Esophagus muscularis mucosa (tissue), 4 donors: ENCODE data around the gene COMMD9. TPM values are rescaled to one million over a fixed set of nuclear protein-coding genes. Genes with fewer than 3 reads are reported as not detected.

Experiments used
- DNase-seq: peaks from one replicate; pipeline ENCODE4 v3.0.0-alpha.2; 2017; ENCODE audit errors: extremely low spot score
- H3K27ac ChIP-seq, 4 donors: fragments of 200-600 bp; sonication (generic); replicated peaks in 1 of 4; 1 replicate in 3 of 4; 2 replicates in 1 of 4; pipeline ENCODE4 v1.5.1; 2016 to 2019; ENCODE audit warnings: mild to moderate bottlenecking in 1 of 4
- H3K27me3 ChIP-seq, 4 donors: fragments of 200-600 bp; sonication (generic); one replicate each; pipeline versions ENCODE4 v1.5.1 to v1.6.0; 2016 to 2019
- H3K36me3 ChIP-seq, 4 donors: fragments of 200-600 bp; sonication (generic); one replicate each; pipeline ENCODE4 v1.5.1; 2016 to 2019
- H3K4me1 ChIP-seq, 4 donors: fragments of 200-600 bp; sonication (generic); one replicate each; pipeline ENCODE4 v1.5.1; 2016 to 2019
- H3K4me3 ChIP-seq, 4 donors: fragments of 200-600 bp; sonication (generic); 1 replicate in 2 of 4; 2 replicates in 2 of 4; pipeline ENCODE4 v1.5.1; 2016 to 2019; ENCODE audit warnings: mild to moderate bottlenecking in 4 of 4, moderate library complexity in 1 of 4
- H3K9me3 ChIP-seq, 4 donors: fragments of 200-600 bp; sonication (generic); 1 replicate in 3 of 4; 2 replicates in 1 of 4; pipeline ENCODE4 v1.5.1; 2016 to 2019
- EP300 ChIP-seq: sonication (generic); formaldehyde crosslinking; IDR thresholded peaks from one replicate; pipeline ENCODE4 v1.6.1; 2017; ENCODE audit warnings: antibody characterized with exemption
- POLR2A ChIP-seq: fragments of 450-650 bp; IDR thresholded peaks from one replicate; pipeline ENCODE4 v1.6.1; 2017; ENCODE audit warnings: antibody characterized with exemption, moderate library complexity, mild to moderate bottlenecking, low read depth
- POLR2AphosphoS5 ChIP-seq, 2 donors: sonication (generic); formaldehyde crosslinking; IDR thresholded peaks; one replicate each; pipeline ENCODE4 v1.6.1; 2017; ENCODE audit warnings: antibody characterized with exemption in 2 of 2
- WGBS: methylation state at CpG from one replicate; pipeline ENCODE4 v1.1.5; 2018; 5-methylcytosine and 5-hydroxymethylcytosine counted together
- intact Hi-C: fragments of 100-400 bp; cut with DNase I; formaldehyde crosslinking; loops from one replicate; pipeline ENCODE4 v1.15.1; 2023
- total RNA-seq, 4 donors: library from RNA; depleted of rRNA; stranded (reverse); fragments of >200 nt; gene quantifications; one replicate each; pipeline versions ENCODE4 v1.1.0 to v1.2.1, GENCODE V29; 2016
- TF ChIP-seq, protein P1 (sequence below), 3 experiments: fragments of 200-600 bp in 2 of 3; fragments of 450-650 bp in 1 of 3; sonication (generic) in 2 of 3; IDR thresholded peaks; one replicate each; pipeline ENCODE4 v1.5.1; 2017 to 2019; ENCODE audit warnings: antibody characterized with exemption in 3 of 3, mild to moderate bottlenecking in 2 of 3, moderate library complexity in 1 of 3

COMMD9 gene
- total RNA-seq, 4 donors from 2014 or later: 18.3 to 45.5 (median 27.7) TPM

DNA sequence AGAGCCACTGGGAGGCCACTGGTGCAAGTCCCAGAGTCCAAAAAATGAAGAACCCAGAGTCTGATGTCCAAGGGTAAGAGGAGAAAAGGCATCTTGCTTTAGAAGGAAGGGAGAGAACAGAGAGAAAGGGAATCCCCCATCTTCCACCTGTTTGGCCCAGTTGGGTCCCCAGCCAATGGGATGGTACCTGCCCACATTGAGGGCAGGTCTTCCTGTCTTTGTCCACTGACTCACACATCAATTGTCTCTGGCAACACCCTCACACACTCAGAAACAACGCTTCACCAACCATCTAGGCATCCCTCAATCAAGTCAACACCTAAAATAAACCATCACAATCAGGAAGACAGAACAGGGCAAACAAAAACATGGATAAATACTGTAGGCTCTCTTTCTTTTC, 6.3 kb downstream of the COMMD9 start:
- Histone ChIP-seq H3K4me1 (peaks cover 2 to 5% (median 4%) of the 10 kb centered on the region in 4 donors), H3K36me3 (peaks cover 5 to 26% (median 14%) of the 10 kb centered on the region in 4 donors), H3K27ac (no peak overlapping the region), H3K9me3 (peaks cover 0 to 4% (median 0%) of the 10 kb centered on the region in 4 donors), H3K4me3 (no peak overlapping the region), H3K27me3 (no peaks in the 10 kb centered on the region)
- intact Hi-C loops: no loop called here
- DNase-seq: no peak
- no peak for TF ChIP-seq POLR2A
- TF ChIP-seq, protein P1, sequence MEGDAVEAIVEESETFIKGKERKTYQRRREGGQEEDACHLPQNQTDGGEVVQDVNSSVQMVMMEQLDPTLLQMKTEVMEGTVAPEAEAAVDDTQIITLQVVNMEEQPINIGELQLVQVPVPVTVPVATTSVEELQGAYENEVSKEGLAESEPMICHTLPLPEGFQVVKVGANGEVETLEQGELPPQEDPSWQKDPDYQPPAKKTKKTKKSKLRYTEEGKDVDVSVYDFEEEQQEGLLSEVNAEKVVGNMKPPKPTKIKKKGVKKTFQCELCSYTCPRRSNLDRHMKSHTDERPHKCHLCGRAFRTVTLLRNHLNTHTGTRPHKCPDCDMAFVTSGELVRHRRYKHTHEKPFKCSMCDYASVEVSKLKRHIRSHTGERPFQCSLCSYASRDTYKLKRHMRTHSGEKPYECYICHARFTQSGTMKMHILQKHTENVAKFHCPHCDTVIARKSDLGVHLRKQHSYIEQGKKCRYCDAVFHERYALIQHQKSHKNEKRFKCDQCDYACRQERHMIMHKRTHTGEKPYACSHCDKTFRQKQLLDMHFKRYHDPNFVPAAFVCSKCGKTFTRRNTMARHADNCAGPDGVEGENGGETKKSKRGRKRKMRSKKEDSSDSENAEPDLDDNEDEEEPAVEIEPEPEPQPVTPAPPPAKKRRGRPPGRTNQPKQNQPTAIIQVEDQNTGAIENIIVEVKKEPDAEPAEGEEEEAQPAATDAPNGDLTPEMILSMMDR (IDR thresholded peaks at IDR 0.05): no peak
- no peak for TF ChIP-seq POLR2AphosphoS5 (IDR thresholded peaks at IDR 0.05)
- no peak for TF ChIP-seq EP300
- 93% methylated on average over 1 of the region's 1 CpG for WGBS

DNA sequence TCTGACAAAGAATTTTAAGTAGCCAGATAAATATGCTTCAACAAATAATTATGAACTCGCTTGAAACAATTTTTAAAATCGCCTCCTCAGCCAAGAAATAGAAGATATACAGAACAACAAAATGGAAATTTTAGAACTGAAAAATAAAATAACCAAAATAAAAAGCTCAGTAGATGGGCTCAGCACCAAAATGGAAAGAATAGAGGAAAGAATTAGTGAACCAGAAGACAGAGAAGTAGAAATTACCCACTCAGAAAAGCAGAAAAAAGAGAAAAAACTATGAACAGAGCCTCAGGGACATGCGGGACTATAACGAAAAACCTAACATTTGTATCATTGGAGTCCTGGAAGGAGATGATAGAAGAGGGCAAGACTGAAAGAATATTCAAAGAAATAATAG, 7.4 kb downstream of the COMMD9 start:
- WGBS: over 99% methylated on average over 4 of the region's 4 CpGs

DNA sequence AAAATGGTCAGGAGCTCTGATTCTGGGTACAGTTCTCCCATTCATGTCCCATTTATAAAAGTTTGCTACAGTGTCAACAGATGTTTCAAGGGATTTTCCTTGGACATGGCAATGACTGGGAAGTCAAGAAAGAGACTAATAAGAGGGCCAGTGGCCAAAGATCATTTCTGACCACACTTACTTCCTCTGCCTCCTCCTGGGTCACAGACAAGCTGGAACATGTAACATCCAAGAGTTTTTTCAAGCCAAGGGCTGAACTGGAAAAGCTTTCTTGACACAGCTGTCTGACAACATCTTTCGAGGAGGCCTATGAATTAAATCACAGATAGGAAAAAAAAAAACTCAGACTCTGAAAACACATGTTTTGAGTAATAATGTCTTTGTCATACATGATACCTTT, 8.7 kb downstream of the COMMD9 start:
- TF ChIP-seq, protein P1 (IDR thresholded peaks at IDR 0.05): no peak
- TF ChIP-seq EP300: no peak
- TF ChIP-seq POLR2A: no peak
- no peak for TF ChIP-seq POLR2AphosphoS5 (IDR thresholded peaks at IDR 0.05)
- no peak for DNase-seq
- no peak overlapping the region for H3K27ac ChIP-seq
- WGBS: 67% methylated on average over 1 of the region's 1 CpG
- intact Hi-C loops: no loop called here
- peaks cover 0 to 4% (median 0%) of the 10 kb centered on the region in 4 donors for H3K9me3 ChIP-seq
- no peaks in the 10 kb centered on the region for H3K27me3 ChIP-seq
- peaks cover 13 to 50% (median 31%) of the 10 kb centered on the region in 4 donors for H3K36me3 ChIP-seq
- no peaks in the 10 kb centered on the region for H3K4me1 ChIP-seq
- H3K4me3 ChIP-seq: no peak overlapping the region

More for the DNA sequence above, 7.4 kb downstream of the COMMD9 start:
- Histone ChIP-seq H3K27me3 (no peaks in the 10 kb centered on the region), H3K9me3 (peaks cover 0 to 4% (median 0%) of the 10 kb centered on the region in 4 donors), H3K27ac (no peak overlapping the region), H3K4me3 (no peak overlapping the region), H3K4me1 (no peaks in the 10 kb centered on the region), H3K36me3 (peaks cover 5 to 37% (median 20%) of the 10 kb centered on the region in 4 donors)
- TF ChIP-seq EP300: no peak
- no peak for TF ChIP-seq POLR2AphosphoS5 (IDR thresholded peaks at IDR 0.05)
- TF ChIP-seq, protein P1 (IDR thresholded peaks at IDR 0.05): no peak
- no peak for TF ChIP-seq POLR2A
- no peak for DNase-seq
- intact Hi-C loops: no loop called here

DNA sequence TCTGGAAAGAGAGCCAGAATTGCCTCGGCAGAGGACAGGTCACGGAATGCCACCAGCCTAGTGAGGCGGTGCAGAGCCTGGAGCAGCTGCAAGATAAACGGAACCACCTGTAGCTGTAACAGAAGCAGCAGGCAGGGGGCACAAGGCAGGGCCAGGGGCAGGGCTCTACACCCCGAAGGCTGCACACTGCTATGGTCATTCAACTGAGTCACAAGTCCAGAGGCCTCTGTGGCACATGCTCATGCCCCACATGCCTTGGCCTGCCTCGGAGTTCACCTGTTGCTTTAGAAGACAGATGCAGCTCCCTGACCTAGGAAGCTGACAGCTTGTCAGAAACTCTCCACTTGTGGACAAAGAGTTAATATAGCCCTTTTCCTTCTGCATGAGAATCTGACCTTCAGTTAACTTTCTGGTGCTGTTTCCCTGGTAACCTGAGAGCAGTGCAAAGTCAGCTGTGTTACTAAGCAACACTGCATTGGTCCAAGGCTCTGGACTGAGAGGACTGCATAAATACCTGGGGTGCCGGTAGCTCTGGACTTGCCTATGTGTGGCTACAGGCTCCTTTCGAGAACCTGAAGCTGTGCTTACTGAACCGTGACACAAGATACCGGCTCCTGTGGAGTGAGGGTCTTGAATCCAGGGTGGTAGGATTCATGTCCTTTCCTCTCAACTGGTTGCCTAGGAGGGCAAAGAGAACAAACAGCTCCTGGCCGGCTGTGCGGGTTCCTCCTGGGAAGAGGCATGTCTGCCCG, 10.5 kb downstream of the COMMD9 start:
- Histone ChIP-seq H3K36me3 (peaks cover 29 to 68% (median 49%) of the 10 kb centered on the region in 4 donors), H3K4me3 (no peak overlapping the region), H3K9me3 (peaks cover 0 to 4% (median 0%) of the 10 kb centered on the region in 4 donors), H3K4me1 (no peaks in the 10 kb centered on the region), H3K27ac (no peak overlapping the region), H3K27me3 (no peaks in the 10 kb centered on the region)
- DNase-seq: no peak
- no peak for TF ChIP-seq POLR2A
- no peak for TF ChIP-seq POLR2AphosphoS5 (IDR thresholded peaks at IDR 0.05)
- TF ChIP-seq EP300: no peak
- TF ChIP-seq, protein P1 (IDR thresholded peaks at IDR 0.05): no peak
- WGBS: 75% methylated on average over 11 of the region's 13 CpGs
- intact Hi-C loops: no loop called here
